Stimulated activated CD4-positive, alpha-beta T cell treated with anti-CD3 and anti-CD28 coated beads, TNF-alpha, amount 100 ng/mL, for 1 hour (primary cell): Measurements from ENCODE around the gene DLEC1.
A peak's percentile ranks its signal among the peaks of the same experiment; 100 is the strongest.

Experiments
- DNase-seq, 3 donors: peaks; one replicate each; pipeline ENCODE4 v3.0.0-alpha.2; 2020; ENCODE audit warnings: low read depth in 3 of 3, low spot score in 1 of 3

DLEC1 gene, protein sequence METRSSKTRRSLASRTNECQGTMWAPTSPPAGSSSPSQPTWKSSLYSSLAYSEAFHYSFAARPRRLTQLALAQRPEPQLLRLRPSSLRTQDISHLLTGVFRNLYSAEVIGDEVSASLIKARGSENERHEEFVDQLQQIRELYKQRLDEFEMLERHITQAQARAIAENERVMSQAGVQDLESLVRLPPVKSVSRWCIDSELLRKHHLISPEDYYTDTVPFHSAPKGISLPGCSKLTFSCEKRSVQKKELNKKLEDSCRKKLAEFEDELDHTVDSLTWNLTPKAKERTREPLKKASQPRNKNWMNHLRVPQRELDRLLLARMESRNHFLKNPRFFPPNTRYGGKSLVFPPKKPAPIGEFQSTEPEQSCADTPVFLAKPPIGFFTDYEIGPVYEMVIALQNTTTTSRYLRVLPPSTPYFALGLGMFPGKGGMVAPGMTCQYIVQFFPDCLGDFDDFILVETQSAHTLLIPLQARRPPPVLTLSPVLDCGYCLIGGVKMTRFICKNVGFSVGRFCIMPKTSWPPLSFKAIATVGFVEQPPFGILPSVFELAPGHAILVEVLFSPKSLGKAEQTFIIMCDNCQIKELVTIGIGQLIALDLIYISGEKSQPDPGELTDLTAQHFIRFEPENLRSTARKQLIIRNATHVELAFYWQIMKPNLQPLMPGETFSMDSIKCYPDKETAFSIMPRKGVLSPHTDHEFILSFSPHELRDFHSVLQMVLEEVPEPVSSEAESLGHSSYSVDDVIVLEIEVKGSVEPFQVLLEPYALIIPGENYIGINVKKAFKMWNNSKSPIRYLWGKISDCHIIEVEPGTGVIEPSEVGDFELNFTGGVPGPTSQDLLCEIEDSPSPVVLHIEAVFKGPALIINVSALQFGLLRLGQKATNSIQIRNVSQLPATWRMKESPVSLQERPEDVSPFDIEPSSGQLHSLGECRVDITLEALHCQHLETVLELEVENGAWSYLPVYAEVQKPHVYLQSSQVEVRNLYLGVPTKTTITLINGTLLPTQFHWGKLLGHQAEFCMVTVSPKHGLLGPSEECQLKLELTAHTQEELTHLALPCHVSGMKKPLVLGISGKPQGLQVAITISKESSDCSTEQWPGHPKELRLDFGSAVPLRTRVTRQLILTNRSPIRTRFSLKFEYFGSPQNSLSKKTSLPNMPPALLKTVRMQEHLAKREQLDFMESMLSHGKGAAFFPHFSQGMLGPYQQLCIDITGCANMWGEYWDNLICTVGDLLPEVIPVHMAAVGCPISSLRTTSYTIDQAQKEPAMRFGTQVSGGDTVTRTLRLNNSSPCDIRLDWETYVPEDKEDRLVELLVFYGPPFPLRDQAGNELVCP (N-terminal part only)

DNA sequence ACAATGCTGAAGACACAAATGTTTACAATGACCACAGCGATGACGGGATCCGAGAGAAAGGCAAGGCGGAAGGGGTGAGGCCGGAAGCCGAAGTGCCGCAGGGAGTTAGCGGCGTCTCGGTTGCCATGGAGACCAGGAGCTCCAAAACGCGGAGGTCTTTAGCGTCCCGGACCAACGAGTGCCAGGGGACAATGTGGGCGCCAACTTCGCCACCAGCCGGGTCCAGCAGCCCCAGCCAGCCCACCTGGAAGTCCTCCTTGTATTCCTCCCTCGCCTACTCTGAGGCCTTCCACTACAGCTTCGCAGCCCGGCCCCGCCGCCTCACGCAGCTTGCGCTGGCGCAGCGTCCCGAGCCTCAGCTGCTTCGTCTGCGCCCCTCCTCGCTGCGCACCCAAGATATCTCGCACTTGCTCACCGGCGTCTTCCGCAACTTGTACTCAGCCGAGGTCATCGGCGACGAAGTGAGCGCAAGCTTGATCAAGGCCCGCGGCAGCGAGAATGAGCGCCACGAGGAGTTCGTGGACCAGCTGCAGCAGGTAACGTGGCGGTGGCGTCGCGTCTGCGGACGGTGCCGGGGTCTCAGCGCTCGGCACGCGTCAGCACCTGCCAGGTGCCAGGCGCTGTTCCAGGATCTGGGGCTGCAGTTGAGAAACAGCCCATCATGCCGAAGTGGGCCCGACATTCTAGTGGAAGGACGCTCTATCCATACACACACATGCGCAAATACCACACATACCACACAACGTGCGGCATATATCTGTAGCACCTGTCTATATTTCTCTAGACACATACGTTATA, at the start of gene DLEC1:
DLEC1 (plus strand) TSS at position 108 of the 798 bp plus-strand sequence; CDS start at position 126, 18 bp downstream.
- DNase-seq: peak; percentile 46 to 66 (median 55)

DNA sequence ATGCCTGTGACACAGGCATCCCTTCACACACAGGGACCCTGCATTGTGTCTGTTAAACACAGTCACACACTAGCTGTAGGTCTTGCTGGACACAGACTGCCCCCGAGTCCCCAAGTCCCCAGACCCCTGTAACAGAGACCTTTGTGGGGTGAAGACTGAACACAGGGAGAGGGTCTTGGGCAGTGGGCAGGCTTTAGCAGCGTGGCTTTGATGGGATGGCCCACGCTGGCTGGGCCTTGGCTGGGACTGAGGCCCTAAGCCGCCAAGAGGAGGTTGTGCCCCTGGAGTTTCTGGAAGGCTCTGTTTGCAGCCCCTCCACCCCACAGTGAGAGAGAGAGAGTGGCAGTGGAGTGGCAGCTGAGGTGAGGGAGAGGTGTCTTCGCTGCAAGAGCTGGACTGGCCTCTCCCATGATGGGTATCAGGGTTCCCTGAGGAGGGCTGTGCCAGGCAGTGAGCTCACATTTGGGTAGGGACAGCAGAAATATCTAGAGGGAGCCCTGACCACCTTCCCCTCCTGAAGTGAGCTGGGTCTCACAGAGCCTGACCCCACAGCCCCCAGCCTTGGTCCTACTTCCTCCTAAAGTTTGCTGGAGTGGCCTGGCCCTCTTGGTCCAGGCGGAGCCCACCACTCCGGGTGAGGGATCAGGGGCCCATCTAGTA, 49.1 kb upstream of the DLEC1 start:
- DNase-seq: no peak

- no peak for DNase-seq
These were observed 48.5 kb upstream of the DLEC1 start, which contains the start of gene VILL for GRCh38 chr3:37990527-37990926. Gene VILL, plus strand, starts transcription at chr3:37990786. Its CDS starts 2,887 bp downstream, at chr3:37993673.

GRCh38 chr3:37991109-37991508, 47.9 kb upstream of the DLEC1 start:
- no peak for DNase-seq

GRCh38 chr3:37991823-37992222, 47.2 kb upstream of the DLEC1 start:
- DNase-seq: no peak

DNA sequence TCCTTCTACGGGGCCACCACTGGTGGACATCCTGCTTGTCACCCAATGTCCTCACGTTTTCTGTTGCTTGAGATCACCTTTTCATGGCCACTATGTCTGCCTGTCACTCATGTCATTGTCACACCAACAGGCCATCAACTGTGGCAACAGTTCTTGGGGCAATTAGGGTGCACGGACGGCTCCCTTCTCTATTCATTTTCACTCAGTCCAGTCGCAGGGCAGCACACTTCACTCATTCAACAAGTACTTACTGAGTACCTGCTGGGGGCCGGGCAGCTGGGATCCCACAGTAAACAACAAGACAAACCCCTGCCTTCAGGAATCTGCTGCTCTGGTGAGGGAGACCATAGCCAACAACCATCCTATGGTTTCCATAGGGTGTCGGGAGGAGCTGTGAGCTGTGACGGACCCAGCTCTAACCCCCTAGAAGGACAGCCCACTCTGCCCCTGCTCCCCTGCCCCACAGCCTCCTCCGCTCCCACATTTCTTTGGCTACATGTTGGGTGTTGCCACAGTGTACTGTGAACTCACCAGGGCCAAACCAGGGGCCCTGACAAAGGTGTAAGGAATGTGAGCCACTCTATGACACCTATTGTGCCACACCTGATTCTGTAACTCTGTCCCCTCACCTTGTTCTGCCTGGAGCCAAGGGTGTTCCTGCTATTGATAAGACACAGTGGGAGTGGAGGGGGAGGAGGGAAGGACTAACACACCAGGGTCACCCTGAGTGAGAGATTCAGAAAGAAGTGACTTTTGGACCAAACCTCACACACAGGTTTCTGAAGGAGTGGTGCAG, 46.5 kb upstream of the DLEC1 start:
- DNase-seq: no peak

GRCh38 chr3:37993067-37993455, 45.9 kb upstream of the DLEC1 start:
- no peak for DNase-seq

GRCh38 chr3:37993460-37993819, 45.6 kb upstream of the DLEC1 start:
- no peak for DNase-seq

- peak in 1 of 3 donors; percentile 55 for DNase-seq
These were observed 45.0 kb upstream of the DLEC1 start for GRCh38 chr3:37993820-37994638.

DNA sequence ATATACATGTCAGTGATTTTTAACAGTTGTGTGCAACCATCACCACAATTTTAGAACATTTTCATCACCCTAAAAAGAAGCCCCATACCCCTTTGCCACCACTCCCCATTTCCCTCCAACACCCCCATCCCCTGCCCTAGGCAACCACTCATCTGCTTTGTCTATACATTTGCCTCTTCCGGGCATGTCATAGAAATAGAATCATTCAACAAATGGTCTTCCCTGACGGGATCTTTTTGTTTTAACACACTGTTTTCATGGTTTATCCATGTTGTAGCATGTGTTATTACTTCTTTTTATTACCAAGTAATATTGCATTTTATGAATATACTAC, 44.4 kb upstream of the DLEC1 start:
- no peak for DNase-seq

GRCh38 chr3:37995652-37996641, 43.1 kb upstream of the DLEC1 start:
- DNase-seq: no peak

DNA sequence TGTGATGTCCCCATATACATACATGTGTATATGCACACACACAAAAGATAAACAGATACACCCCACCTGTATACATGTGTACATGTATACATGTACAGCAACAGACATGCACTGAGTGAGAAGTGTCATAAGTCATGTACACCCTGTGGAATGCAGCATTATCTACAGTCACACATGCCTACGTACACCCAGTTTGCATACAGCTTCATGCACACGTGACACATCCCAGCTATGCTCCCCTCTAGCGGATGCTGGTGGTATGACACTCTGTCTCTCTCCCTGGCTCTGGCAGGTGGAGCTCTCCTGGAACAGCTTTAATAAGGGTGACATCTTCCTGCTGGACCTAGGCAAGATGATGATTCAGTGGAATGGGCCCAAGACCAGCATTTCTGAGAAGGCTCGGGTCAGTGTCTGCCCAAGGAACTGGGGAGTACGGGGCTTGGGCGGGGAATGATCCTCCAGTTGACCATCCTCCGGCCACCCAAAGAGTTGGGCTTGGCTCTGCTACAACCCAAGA, 42.2 kb upstream of the DLEC1 start:
- peak; percentile 30 to 75 (median 60) for DNase-seq

GRCh38 chr3:37997342-37997741, 41.7 kb upstream of the DLEC1 start:
- no peak for DNase-seq

- no peak for DNase-seq
These were observed 41.1 kb upstream of the DLEC1 start for GRCh38 chr3:37997791-37998370.

DNA sequence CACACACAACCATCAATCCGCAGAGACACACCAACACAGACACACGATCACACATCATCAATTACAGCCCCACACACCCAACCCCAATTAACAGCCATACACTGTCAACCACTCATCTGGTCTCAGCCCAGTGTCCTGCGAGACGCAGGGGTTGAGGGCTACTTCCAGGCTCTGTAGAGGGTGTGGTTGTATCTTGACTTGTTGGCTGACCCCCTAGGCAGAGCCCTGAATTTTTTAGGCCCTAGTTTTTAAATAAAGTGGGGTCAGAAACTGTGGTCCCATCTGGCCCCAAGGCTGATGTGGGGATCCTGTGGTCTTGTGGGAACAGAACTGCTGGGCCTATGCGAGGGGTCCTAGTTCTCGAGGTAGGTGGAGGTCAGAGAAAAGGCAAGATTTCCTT, 39.2 kb upstream of the DLEC1 start:
- no peak for DNase-seq

GRCh38 chr3:38000242-38000916, 38.6 kb upstream of the DLEC1 start:
- DNase-seq: no peak
